PFSK-1 (cell line): ENCODE results near the gene ZNF503.

ENCODE experiments used
- POLR2AphosphoS5 ChIP-seq: IDR thresholded peaks from 2 replicates; pipeline ENCODE4 v1.6.1; 2012; ENCODE audit warnings: low read depth, mild to moderate bottlenecking, control low read depth, low read length, moderate library complexity
- SIN3A ChIP-seq: IDR thresholded peaks from 2 replicates; pipeline ENCODE4 v1.6.1; 2012; ENCODE audit warnings: mild to moderate bottlenecking, low read length, moderate library complexity, borderline replicate concordance; ENCODE audit not compliant: insufficient read depth

DNA sequence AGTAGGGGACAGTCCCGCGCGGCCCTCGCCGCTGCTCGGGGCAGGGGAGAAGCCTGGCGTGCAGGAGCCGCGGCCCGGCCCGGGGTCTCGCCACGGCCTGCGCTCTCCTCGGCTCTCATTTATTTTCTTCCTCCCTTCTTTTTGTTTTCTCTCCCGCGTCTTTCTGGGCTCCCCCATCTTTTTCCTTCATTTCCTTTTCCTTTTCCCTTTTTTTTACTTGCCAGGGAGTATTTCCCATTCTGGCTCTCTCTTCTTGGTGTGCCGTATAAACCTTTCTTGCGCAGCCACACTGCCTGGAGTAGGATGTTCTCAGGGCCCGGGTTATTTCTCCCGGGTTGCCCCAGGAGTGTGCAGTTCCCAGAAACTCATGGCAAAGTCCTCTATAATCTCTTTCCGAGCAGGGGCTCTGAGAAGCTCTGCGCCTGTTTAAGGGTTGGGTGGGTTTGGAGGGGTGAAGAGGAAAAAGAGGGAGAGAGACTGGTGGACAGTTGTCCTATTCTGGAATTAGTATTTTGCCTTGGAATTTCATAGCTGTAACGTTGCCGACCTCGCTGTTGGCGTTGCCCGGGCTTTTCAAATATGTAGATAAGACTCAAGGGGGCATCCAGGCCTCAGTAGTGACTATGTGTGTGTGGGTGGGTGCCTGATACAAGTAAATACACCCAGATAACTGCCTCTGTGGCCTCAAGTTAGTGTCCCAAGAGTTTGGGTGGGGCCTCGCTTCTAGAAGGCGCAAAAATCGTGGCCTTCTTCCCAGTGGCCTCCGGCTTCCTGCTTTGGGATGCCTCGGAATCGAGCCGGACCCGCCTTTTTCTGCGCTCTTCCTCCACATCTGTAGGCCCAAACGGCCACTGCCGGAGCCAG lies 4.3 kb upstream of the ZNF503 start:
- TF ChIP-seq POLR2AphosphoS5 (no peak), SIN3A (no peak)
